SU-DHL-6 (cell line): Measurements from ENCODE around the gene NTN3.
A peak's percentile ranks its signal among the peaks of the same experiment; 100 is the strongest.

ENCODE experiments used
- H2AFZ ChIP-seq: fragments of 200-600 bp; sonication (generic); 2 replicates; pipeline ENCODE4 v1.6.1; 2014; ENCODE audit warnings: low read depth, mild to moderate bottlenecking, moderate library complexity, mixed read lengths, antibody characterized with exemption, low read length; ENCODE audit not compliant: severe bottlenecking
- H3F3A ChIP-seq: fragments of 200-600 bp; shearing (Covaris generic); 2 replicates; pipeline ENCODE4 v1.6.0; 2016; ENCODE audit warnings: antibody characterized with exemption, mild to moderate bottlenecking; ENCODE audit not compliant: insufficient read depth
- H3K27ac ChIP-seq: fragments of 200-600 bp; sonication (generic); 2 replicates; pipeline ENCODE4 v1.5.1; 2016; ENCODE audit warnings: low read depth, mild to moderate bottlenecking, low read length, moderate library complexity, mixed read lengths
- H3K27me3 ChIP-seq: fragments of 200-600 bp; sonication (generic), shearing (Covaris generic); 2 replicates; pipeline ENCODE4 v1.6.0; 2014; ENCODE audit warnings: mild to moderate bottlenecking, low read length
- H3K36me3 ChIP-seq: fragments of 200-600 bp; sonication (generic); 2 replicates; pipeline ENCODE4 v1.6.1; 2014; ENCODE audit warnings: mild to moderate bottlenecking, low read length, mixed read lengths
- H3K4me2 ChIP-seq: fragments of 300-600, 200-600 bp; shearing (Covaris generic), sonication (generic); 2 replicates; pipeline ENCODE4 v1.6.0; 2014; ENCODE audit warnings: low read length, low read depth, mild to moderate bottlenecking; ENCODE audit not compliant: poor library complexity, severe bottlenecking
- H3K4me3 ChIP-seq: fragments of 200-600 bp; sonication (generic); 2 replicates; pipeline ENCODE4 v1.5.1; 2014; ENCODE audit warnings: antibody characterized with exemption, low read length, mild to moderate bottlenecking, mixed read lengths; ENCODE audit not compliant: insufficient read depth, poor library complexity, severe bottlenecking
- H3K79me2 ChIP-seq: fragments of 200-600 bp; sonication (generic); 2 replicates; pipeline ENCODE4 v1.6.1; 2014; ENCODE audit warnings: mild to moderate bottlenecking, low read length, moderate library complexity; ENCODE audit not compliant: insufficient read depth
- H3K9ac ChIP-seq: fragments of 200-600 bp; sonication (generic); 2 replicates; pipeline ENCODE4 v1.7.0; 2014; ENCODE audit warnings: mild to moderate bottlenecking, low read length
- H3K9me2 ChIP-seq: fragments of 200-600 bp; sonication (generic); replicated peaks from 2 replicates; pipeline ENCODE4 v1.6.1; 2014; ENCODE audit warnings: low read length; ENCODE audit not compliant: insufficient read depth
- H3K9me3 ChIP-seq: fragments of 200-600 bp; sonication (generic); 2 replicates; pipeline ENCODE4 v1.6.1; 2014; ENCODE audit warnings: low read length, mixed read lengths; ENCODE audit not compliant: insufficient read depth
- H4K20me1 ChIP-seq: fragments of 200-600 bp; sonication (generic); 2 replicates; pipeline ENCODE4 v1.6.1; 2014; ENCODE audit warnings: low read depth, mild to moderate bottlenecking, antibody characterized with exemption, low read length, moderate library complexity, mixed read lengths
- CTCF ChIP-seq: fragments of 200-600 bp; sonication (generic); IDR thresholded peaks from one replicate; pipeline ENCODE4 v1.5.1; 2017; ENCODE audit warnings: antibody characterized with exemption, mild to moderate bottlenecking, low read length, moderate library complexity; ENCODE audit not compliant: insufficient read depth, poor library complexity, severe bottlenecking
- EZH2phosphoT487 ChIP-seq: fragments of 200-600 bp; sonication (generic), shearing (Covaris generic); conservative IDR thresholded peaks from 2 replicates; pipeline ENCODE4 v1.6.1; 2018; ENCODE audit warnings: mild to moderate bottlenecking, antibody characterized with exemption, low read length, moderate library complexity, mixed read lengths

NTN3 gene

GRCh38 chr16:2475413-2476344 lies 4.6 kb downstream of the NTN3 start:
- H3K27me3 ChIP-seq: no peaks in the 10 kb centered on the region
- no peaks in the 10 kb centered on the region; the same call in 1 of the 2 replicates for H4K20me1 ChIP-seq
- no peak overlapping the region for H3K27ac ChIP-seq

GRCh38 chr16:2476345-2476720 lies 5.2 kb downstream of the NTN3 start:
- H3K4me2 ChIP-seq: no peak overlapping the region
- no peaks in the 10 kb centered on the region for H3K79me2 ChIP-seq
- no peaks in the 10 kb centered on the region for H3K27me3 ChIP-seq
- no peak overlapping the region for H2AFZ ChIP-seq
- H3K9me2 ChIP-seq: no peaks in the 10 kb centered on the region
- H4K20me1 ChIP-seq: no peaks in the 10 kb centered on the region; the same call in 1 of the 2 replicates
- no peaks in the 10 kb centered on the region for H3K9me3 ChIP-seq
- TF ChIP-seq EZH2phosphoT487 (no peak), CTCF (no peak)
- H3K36me3 ChIP-seq: no peaks in the 10 kb centered on the region
- peaks cover 6% of the 10 kb centered on the region; the same call in 1 of the 2 replicates for H3F3A ChIP-seq
- no peak overlapping the region for H3K9ac ChIP-seq
- H3K4me3 ChIP-seq: no peak overlapping the region
- H3K27ac ChIP-seq: no peak overlapping the region

More at GRCh38 chr16:2475413-2476344, 4.6 kb downstream of the NTN3 start:
- Histone ChIP-seq H3K9me2 (no peaks in the 10 kb centered on the region), H3K4me2 (peak overlapping the region; percentile 63), H3K9ac (peak overlapping the region; percentile 98), H3F3A (peaks cover 7% of the 10 kb centered on the region; the same call in 1 of the 2 replicates), H3K36me3 (no peaks in the 10 kb centered on the region), H3K9me3 (no peaks in the 10 kb centered on the region), H3K4me3 (peak overlapping the region; percentile 87), H3K79me2 (no peaks in the 10 kb centered on the region), H2AFZ (no peak overlapping the region)
- TF ChIP-seq EZH2phosphoT487: no peak
- TF ChIP-seq CTCF: no peak

- H3K9ac ChIP-seq: no peak overlapping the region
Observed at GRCh38 chr16:2476741-2477140, 5.6 kb downstream of the NTN3 start.

More at GRCh38 chr16:2476741-2477140, 5.6 kb downstream of the NTN3 start:
- H3K27ac ChIP-seq: no peak overlapping the region
- no peaks in the 10 kb centered on the region for H3K36me3 ChIP-seq
- TF ChIP-seq EZH2phosphoT487: no peak
- no peak for TF ChIP-seq CTCF
- H3F3A ChIP-seq: peaks cover 6% of the 10 kb centered on the region; the same call in 1 of the 2 replicates
- H3K9me2 ChIP-seq: no peaks in the 10 kb centered on the region
- H3K4me2 ChIP-seq: no peak overlapping the region
- no peak overlapping the region for H3K4me3 ChIP-seq
- no peaks in the 10 kb centered on the region for H3K27me3 ChIP-seq
- H4K20me1 ChIP-seq: no peaks in the 10 kb centered on the region; the same call in 1 of the 2 replicates
- no peak overlapping the region for H2AFZ ChIP-seq
- H3K9me3 ChIP-seq: no peaks in the 10 kb centered on the region
- no peaks in the 10 kb centered on the region for H3K79me2 ChIP-seq
